ENCODE results near the gene MSS51.

DNA sequence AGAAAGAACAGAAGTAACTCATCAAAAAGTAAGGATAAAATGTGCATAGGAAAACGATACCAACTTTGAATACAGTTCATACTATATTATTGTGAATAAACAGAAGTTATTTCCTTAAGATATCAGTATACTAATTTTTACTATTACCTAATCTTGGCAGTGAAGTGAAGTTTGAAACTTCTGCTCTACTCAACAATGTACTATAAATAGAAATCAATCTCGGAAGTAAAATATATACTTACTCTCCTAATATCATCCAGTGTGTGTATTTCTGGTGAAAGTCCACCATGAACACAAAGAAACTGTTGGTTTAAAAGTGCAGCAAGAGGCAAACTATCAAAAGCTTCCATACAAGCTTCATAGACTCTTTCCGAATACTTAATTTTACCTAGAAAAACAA is 37.9 kb upstream of the MSS51 start:
- no peak for TF ChIP-seq POLR2A (IDR thresholded peaks at IDR 0.05)
- TF ChIP-seq, protein P1, sequence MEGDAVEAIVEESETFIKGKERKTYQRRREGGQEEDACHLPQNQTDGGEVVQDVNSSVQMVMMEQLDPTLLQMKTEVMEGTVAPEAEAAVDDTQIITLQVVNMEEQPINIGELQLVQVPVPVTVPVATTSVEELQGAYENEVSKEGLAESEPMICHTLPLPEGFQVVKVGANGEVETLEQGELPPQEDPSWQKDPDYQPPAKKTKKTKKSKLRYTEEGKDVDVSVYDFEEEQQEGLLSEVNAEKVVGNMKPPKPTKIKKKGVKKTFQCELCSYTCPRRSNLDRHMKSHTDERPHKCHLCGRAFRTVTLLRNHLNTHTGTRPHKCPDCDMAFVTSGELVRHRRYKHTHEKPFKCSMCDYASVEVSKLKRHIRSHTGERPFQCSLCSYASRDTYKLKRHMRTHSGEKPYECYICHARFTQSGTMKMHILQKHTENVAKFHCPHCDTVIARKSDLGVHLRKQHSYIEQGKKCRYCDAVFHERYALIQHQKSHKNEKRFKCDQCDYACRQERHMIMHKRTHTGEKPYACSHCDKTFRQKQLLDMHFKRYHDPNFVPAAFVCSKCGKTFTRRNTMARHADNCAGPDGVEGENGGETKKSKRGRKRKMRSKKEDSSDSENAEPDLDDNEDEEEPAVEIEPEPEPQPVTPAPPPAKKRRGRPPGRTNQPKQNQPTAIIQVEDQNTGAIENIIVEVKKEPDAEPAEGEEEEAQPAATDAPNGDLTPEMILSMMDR (IDR thresholded peaks at IDR 0.05): no peak
- TF ChIP-seq EP300 (IDR thresholded peaks at IDR 0.05): no peak

Data from ovary (tissue), 3 donors.